CD4-positive, alpha-beta memory T cell (primary cell): ENCODE data around the gene GUCY2C. TPM values are rescaled to one million over a fixed set of nuclear protein-coding genes. Genes with fewer than 3 reads are reported as not detected.

Experiments used
- CTCF ChIA-PET: fragments of 350-600 bp; sonication (Branson Sonifier 250); formaldehyde crosslinking; loops from one replicate; lab custom pipeline; 2021; ENCODE audit warnings: inconsistent platforms; ENCODE audit not compliant: partially characterized antibody; lab: Charles Lee
- POLR2A ChIA-PET: fragments of 350-600 bp; sonication (Branson Sonifier 250); formaldehyde crosslinking; loops from one replicate; lab custom pipeline; 2021; ENCODE audit not compliant: partially characterized antibody; lab: Charles Lee
- DNase-seq, 5 donors: peaks; one replicate each; pipeline versions ENCODE4 v3.0.0 to v3.0.0-alpha.2; 2020 to 2022; ENCODE audit warnings: mixed read lengths in 1 of 5
- H3K27ac ChIP-seq: one replicate; pipeline ENCODE4 v1.7.0; 2013; ENCODE audit warnings: low read depth, low read length
- H3K27me3 ChIP-seq: 2 replicates; pipeline ENCODE4 v1.7.0; 2013; ENCODE audit warnings: mild to moderate bottlenecking, low read length, moderate library complexity; ENCODE audit not compliant: insufficient read depth
- H3K36me3 ChIP-seq: 2 replicates; pipeline ENCODE4 v1.7.0; 2013; ENCODE audit warnings: mild to moderate bottlenecking, low read length, moderate library complexity; ENCODE audit not compliant: insufficient read depth
- H3K4me1 ChIP-seq: 2 replicates; pipeline ENCODE4 v1.7.0; 2013; ENCODE audit warnings: mild to moderate bottlenecking, low read length, moderate library complexity; ENCODE audit not compliant: insufficient read depth
- H3K4me3 ChIP-seq, 2 donors: one replicate each; pipeline ENCODE4 v1.7.0; 2013; ENCODE audit warnings: low read length in 2 of 2, mild to moderate bottlenecking in 1 of 2
- H3K9me3 ChIP-seq, 2 donors: one replicate each; pipeline ENCODE4 v1.7.0; 2013; ENCODE audit warnings: low read length in 2 of 2, control low read depth in 1 of 2; ENCODE audit not compliant: control insufficient read depth in 1 of 2
- H3K27ac Mint-ChIP-seq, 7 donors: one replicate each; pipeline ENCODE4 v1.8.0; 2020 to 2021; ENCODE audit warnings: mixed read lengths in 7 of 7, mild to moderate bottlenecking in 6 of 7, inconsistent platforms in 3 of 7, moderate library complexity in 3 of 7
- H3K27me3 Mint-ChIP-seq, 2 donors: one replicate each; pipeline ENCODE4 v1.8.0; 2020 to 2021; ENCODE audit warnings: mixed read lengths in 2 of 2
- H3K36me3 Mint-ChIP-seq, 2 donors: one replicate each; pipeline ENCODE4 v1.8.0; 2020 to 2021; ENCODE audit warnings: mixed read lengths in 2 of 2, inconsistent platforms in 1 of 2, mild to moderate bottlenecking in 1 of 2
- H3K4me1 Mint-ChIP-seq, 4 donors: one replicate each; pipeline ENCODE4 v1.8.0; 2020 to 2021; ENCODE audit warnings: mixed read lengths in 4 of 4, mild to moderate bottlenecking in 1 of 4
- H3K4me3 Mint-ChIP-seq, 8 donors: one replicate each; pipeline ENCODE4 v1.8.0; 2020 to 2021; ENCODE audit warnings: mixed read lengths in 8 of 8, mild to moderate bottlenecking in 7 of 8, moderate library complexity in 6 of 8, inconsistent platforms in 3 of 8
- H3K9me3 Mint-ChIP-seq, 8 donors: one replicate each; pipeline ENCODE4 v1.8.0; 2020 to 2021; ENCODE audit warnings: mixed read lengths in 8 of 8, mild to moderate bottlenecking in 5 of 8, inconsistent platforms in 3 of 8, moderate library complexity in 1 of 8
- intact Hi-C: fragments of 100-400 bp; cut with micrococcal nuclease; formaldehyde crosslinking; loops from one replicate; pipeline ENCODE4 v1.15.1; 2023
- polyA plus RNA-seq, 2 donors: library from polyadenylated mRNA; unstranded; fragments of 300-500 nt; fragmentation: Illumina TruSeq; gene quantifications; one replicate each; pipeline ENCODE4 v1.2.3, GENCODE V29; 2021
- total RNA-seq, 2 experiments: library from RNA; stranded (reverse); gene quantifications; one replicate each; pipeline ENCODE4 v1.2.3, GENCODE V29; 2021

Gene GUCY2C
- total and polyA plus RNA-seq, 4 experiments from 2014 or later = not detected

GRCh38 chr12:14618983-14619382, 77.4 kb downstream of the GUCY2C start:
- Mint-ChIP-seq H3K36me3 (no peaks in the 10 kb centered on the region), H3K4me1 (peaks cover 0 to 2% (median 0%) of the 10 kb centered on the region in 4 donors), H3K9me3 (peaks cover 0 to 2% (median 0%) of the 10 kb centered on the region in 8 donors), H3K27me3 (peaks cover 20 to 28% of the 10 kb centered on the region in 2 donors), H3K27ac (no peak overlapping the region), H3K4me3 (no peak overlapping the region)
- intact Hi-C loops = loop anchor here (1.0 to 5.0 kb wide), 2 partner anchors 202 to 381 kb away; no protein-coding TSS in a partner anchor
- H3K9me3 ChIP-seq = no peaks in the 10 kb centered on the region
- no peaks in the 10 kb centered on the region for H3K4me1 ChIP-seq
- no peaks in the 10 kb centered on the region for H3K36me3 ChIP-seq
- no peak overlapping the region for H3K27ac ChIP-seq
- CTCF ChIA-PET = interaction anchor here (0.9 to 4.1 kb wide), 5 partner anchors 9 to 466 kb away, joined by 3 to 43 read pairs (median 3); no protein-coding TSS in a partner anchor
- no peak overlapping the region for H3K4me3 ChIP-seq
- POLR2A ChIA-PET = no interaction called here
- DNase-seq = peak in 2 of 5 donors; percentile 16 to 22
- no peaks in the 10 kb centered on the region for H3K27me3 ChIP-seq

GRCh38 chr12:14614704-14615121, 81.7 kb downstream of the GUCY2C start:
- Mint-ChIP-seq H3K4me3 (no peak overlapping the region), H3K4me1 (peaks cover 0 to 2% (median 0%) of the 10 kb centered on the region in 4 donors), H3K9me3 (peaks cover 2 to 30% (median 19%) of the 10 kb centered on the region in 8 donors), H3K36me3 (peaks cover 0 to 12% of the 10 kb centered on the region in 2 donors), H3K27me3 (peaks cover 19 to 23% of the 10 kb centered on the region in 2 donors), H3K27ac (no peak overlapping the region)
- ChIA-PET POLR2A (no interaction called here), CTCF (no interaction called here)
- Histone ChIP-seq H3K4me1 (no peaks in the 10 kb centered on the region), H3K4me3 (no peak overlapping the region), H3K36me3 (no peaks in the 10 kb centered on the region), H3K9me3 (no peaks in the 10 kb centered on the region), H3K27me3 (no peaks in the 10 kb centered on the region), H3K27ac (no peak overlapping the region)
- intact Hi-C loops = loop anchor here (5.0 kb wide), 1 partner anchor 197 kb away; no protein-coding TSS in a partner anchor
- DNase-seq = no peak

GRCh38 chr12:14613718-14614117, 82.7 kb downstream of the GUCY2C start:
- intact Hi-C loops = no loop called here
- Histone ChIP-seq H3K27me3 (no peaks in the 10 kb centered on the region), H3K27ac (no peak overlapping the region), H3K36me3 (no peaks in the 10 kb centered on the region), H3K9me3 (no peaks in the 10 kb centered on the region), H3K4me1 (no peaks in the 10 kb centered on the region), H3K4me3 (no peak overlapping the region)
- DNase-seq = no peak
- CTCF ChIA-PET = interaction anchor here (1.0 to 2.0 kb wide), 2 partner anchors 15 to 376 kb away, joined by 4 to 7 read pairs; no protein-coding TSS in a partner anchor
- Mint-ChIP-seq H3K27ac (no peak overlapping the region), H3K36me3 (peaks cover 0 to 12% of the 10 kb centered on the region in 2 donors), H3K27me3 (peaks cover 18 to 23% of the 10 kb centered on the region in 2 donors), H3K4me3 (no peak overlapping the region), H3K9me3 (peaks cover 4 to 39% (median 23%) of the 10 kb centered on the region in 8 donors), H3K4me1 (no peaks in the 10 kb centered on the region)
- POLR2A ChIA-PET = no interaction called here

GRCh38 chr12:14612898-14613445, 83.4 kb downstream of the GUCY2C start:
- Histone ChIP-seq H3K9me3 (no peaks in the 10 kb centered on the region), H3K27ac (no peak overlapping the region), H3K27me3 (no peaks in the 10 kb centered on the region), H3K36me3 (no peaks in the 10 kb centered on the region), H3K4me3 (no peak overlapping the region), H3K4me1 (no peaks in the 10 kb centered on the region)
- Mint-ChIP-seq H3K9me3 (peaks cover 4 to 46% (median 29%) of the 10 kb centered on the region in 8 donors), H3K36me3 (peaks cover 0 to 12% of the 10 kb centered on the region in 2 donors), H3K4me1 (no peaks in the 10 kb centered on the region), H3K4me3 (no peak overlapping the region), H3K27me3 (peaks cover 17 to 23% of the 10 kb centered on the region in 2 donors), H3K27ac (no peak overlapping the region)
- ChIA-PET POLR2A (no interaction called here), CTCF (interaction anchor here (1.0 to 2.5 kb wide), 3 partner anchors 16 to 375 kb away, joined by 4 to 9 read pairs (median 7); no protein-coding TSS in a partner anchor)
- intact Hi-C loops = no loop called here
- DNase-seq = no peak

GRCh38 chr12:14612250-14612649, 84.1 kb downstream of the GUCY2C start:
- Mint-ChIP-seq H3K9me3 (peaks cover 4 to 53% (median 36%) of the 10 kb centered on the region in 8 donors), H3K27me3 (peaks cover 13 to 23% of the 10 kb centered on the region in 2 donors), H3K36me3 (peaks cover 4 to 12% of the 10 kb centered on the region in 2 donors), H3K4me1 (no peaks in the 10 kb centered on the region), H3K27ac (no peak overlapping the region), H3K4me3 (no peak overlapping the region)
- intact Hi-C loops = no loop called here
- Histone ChIP-seq H3K4me3 (no peak overlapping the region), H3K27me3 (no peaks in the 10 kb centered on the region), H3K9me3 (no peaks in the 10 kb centered on the region), H3K36me3 (no peaks in the 10 kb centered on the region), H3K4me1 (no peaks in the 10 kb centered on the region), H3K27ac (no peak overlapping the region)
- CTCF ChIA-PET = interaction anchor here (2.0 to 2.5 kb wide), 2 partner anchors 17 to 374 kb away, joined by 7 to 9 read pairs; no protein-coding TSS in a partner anchor
- POLR2A ChIA-PET = no interaction called here
- DNase-seq = no peak

GRCh38 chr12:14611640-14612203, 84.7 kb downstream of the GUCY2C start:
- H3K4me1 Mint-ChIP-seq = no peaks in the 10 kb centered on the region
- Histone ChIP-seq H3K27me3 (no peaks in the 10 kb centered on the region), H3K27ac (no peak overlapping the region), H3K36me3 (no peaks in the 10 kb centered on the region), H3K9me3 (no peaks in the 10 kb centered on the region), H3K4me1 (no peaks in the 10 kb centered on the region), H3K4me3 (no peak overlapping the region)
- H3K9me3 Mint-ChIP-seq = peaks cover 4 to 57% (median 39%) of the 10 kb centered on the region in 8 donors
- H3K4me3 Mint-ChIP-seq = no peak overlapping the region
- H3K36me3 Mint-ChIP-seq = peaks cover 4 to 12% of the 10 kb centered on the region in 2 donors
- CTCF ChIA-PET = interaction anchor here (2.0 to 2.5 kb wide), 2 partner anchors 18 to 374 kb away, joined by 7 to 9 read pairs; no protein-coding TSS in a partner anchor
- POLR2A ChIA-PET = no interaction called here
- no peak overlapping the region for H3K27ac Mint-ChIP-seq
- H3K27me3 Mint-ChIP-seq = peaks cover 13 to 23% of the 10 kb centered on the region in 2 donors
- intact Hi-C loops = no loop called here
- no peak for DNase-seq

GRCh38 chr12:14607568-14607967, 88.8 kb downstream of the GUCY2C start:
- Mint-ChIP-seq H3K4me1 (no peaks in the 10 kb centered on the region), H3K27ac (no peak overlapping the region), H3K9me3 (peaks cover 11 to 85% (median 66%) of the 10 kb centered on the region in 8 donors), H3K36me3 (peaks cover 10 to 12% of the 10 kb centered on the region in 2 donors), H3K4me3 (no peak overlapping the region), H3K27me3 (peaks cover 2 to 5% of the 10 kb centered on the region in 2 donors)
- no peak overlapping the region for H3K27ac ChIP-seq
- H3K4me3 ChIP-seq = no peak overlapping the region
- H3K4me1 ChIP-seq = no peaks in the 10 kb centered on the region
- peaks cover 5% of the 10 kb centered on the region in 2 donors for H3K9me3 ChIP-seq
- intact Hi-C loops = no loop called here
- ChIA-PET CTCF (no interaction called here), POLR2A (no interaction called here)
- H3K36me3 ChIP-seq = no peaks in the 10 kb centered on the region
- DNase-seq = no peak
- no peaks in the 10 kb centered on the region for H3K27me3 ChIP-seq
